Panc1 (cell line): ENCODE measurements around the gene STAG2. TPM values are rescaled to one million over a fixed set of nuclear protein-coding genes. Genes with fewer than 3 reads are reported as not detected.
A peak's percentile ranks its signal among the peaks of the same experiment; 100 is the strongest.

Experiments
- ATAC-seq: fragments of 200-7000 bp; cut with Tn5 transposase; 2 replicates; pipeline ENCODE4 v1.9.1; 2020; ENCODE audit warnings: mild to moderate bottlenecking, moderate library complexity
- BruUV-seq: library from RNA; stranded (reverse); fragments of 400-500 nt; replicated peaks from 2 replicates; lab custom pipeline; 2021; lab: Mats Ljungman, UMichigan
- CTCF ChIA-PET: fragments of 300-600 bp; sonication (Branson Sonifier 250); formaldehyde crosslinking; loops from one replicate; lab custom pipeline; 2022; ENCODE audit warnings: antibody characterized with exemption; lab: Charles Lee
- POLR2A ChIA-PET: fragments of 300-600 bp; sonication (Branson Sonifier 250); formaldehyde crosslinking; loops from one replicate; lab custom pipeline; 2022; ENCODE audit warnings: antibody characterized with exemption; lab: Charles Lee
- DNase-seq: peaks from one replicate; pipeline ENCODE4 v3.0.0-alpha.2; 2010; ENCODE audit warnings: low read depth, low spot score
- H3K27ac ChIP-seq: 2 replicates; pipeline ENCODE4 v1.5.1; 2011; ENCODE audit warnings: mild to moderate bottlenecking, low read length, inconsistent platforms
- H3K27me3 ChIP-seq: fragments of 200-500 bp; sonication (Bioruptor generic); 2 replicates; pipeline ENCODE4 v1.6.0; 2014; ENCODE audit warnings: low read length, inconsistent platforms; ENCODE audit not compliant: control insufficient read depth, insufficient read depth
- H3K36me3 ChIP-seq: fragments of 200-500 bp; sonication (Bioruptor generic); 2 replicates; pipeline ENCODE4 v1.5.1; 2014; ENCODE audit warnings: inconsistent platforms, mild to moderate bottlenecking, low read length, moderate library complexity; ENCODE audit not compliant: control insufficient read depth, insufficient read depth
- H3K4me1 ChIP-seq: 2 replicates; pipeline ENCODE4 v1.5.1; 2011; ENCODE audit warnings: inconsistent platforms, mild to moderate bottlenecking, low read length, moderate library complexity; ENCODE audit not compliant: control insufficient read depth, insufficient read depth
- H3K4me3 ChIP-seq, 2 experiments: 2 replicates each; pipeline ENCODE4 v1.5.1; 2011 to 2012; ENCODE audit warnings: low read depth in 2 of 2, low read length in 2 of 2, mild to moderate bottlenecking in 2 of 2, inconsistent platforms in 1 of 2, moderate library complexity in 1 of 2
- H3K9me3 ChIP-seq: fragments of 200-500 bp; sonication (Bioruptor generic); 2 replicates; pipeline ENCODE4 v1.5.1; 2014; ENCODE audit warnings: low read depth, mild to moderate bottlenecking, inconsistent platforms, low read length, moderate library complexity; ENCODE audit not compliant: control insufficient read depth, insufficient read depth
- POLR2AphosphoS5 ChIP-seq: IDR thresholded peaks from 2 replicates; pipeline ENCODE4 v1.6.1; 2012; ENCODE audit warnings: mild to moderate bottlenecking, low read depth, low read length, moderate library complexity
- REST ChIP-seq, 2 experiments: IDR thresholded peaks; 2 replicates each; pipeline ENCODE4 v1.6.1; 2011 to 2012; ENCODE audit warnings: low read depth in 2 of 2, control low read depth in 1 of 2, low read length in 1 of 2, mild to moderate bottlenecking in 1 of 2, moderate library complexity in 1 of 2; ENCODE audit not compliant: insufficient read depth in 1 of 2
- SIN3A ChIP-seq: IDR thresholded peaks from 2 replicates; pipeline ENCODE4 v1.6.1; 2012; ENCODE audit warnings: low read depth, mild to moderate bottlenecking, low read length, moderate library complexity, borderline replicate concordance; ENCODE audit not compliant: insufficient read depth
- TCF7L2 ChIP-seq: IDR thresholded peaks from 2 replicates; pipeline ENCODE4 v1.6.1; 2011; ENCODE audit warnings: mild to moderate bottlenecking, low read depth, low read length, inconsistent platforms
- in situ Hi-C: cut with HindIII; loops from 2 replicates; pipeline ENCODE4 v1.10.0; 2016; ENCODE audit warnings: low sequenced_read_pairs, low pct_unique_long_range_greater_than_20kb
- intact Hi-C: fragments of 100-400 bp; cut with micrococcal nuclease; formaldehyde crosslinking; loops from one replicate; pipeline ENCODE4 v1.10.0; 2022; ENCODE audit not compliant: unreplicated experiment
- total RNA-seq: library from RNA; stranded (reverse); gene quantifications from one replicate; pipeline ENCODE4 v1.2.1, GENCODE V29; 2021; ENCODE audit not compliant: unreplicated experiment
- TF ChIP-seq, protein P1 (sequence below): fragments of 450-650 bp; IDR thresholded peaks from 2 replicates; pipeline ENCODE4 v1.5.1; 2017; ENCODE audit warnings: mild to moderate bottlenecking

Gene STAG2
- total RNA-seq, 1 experiment from 2014 or later, result 94.5 TPM

GRCh38 chrX:123962006-123962467, 531 bp downstream of the STAG2 start:
- intact Hi-C loops (no loop called here), in situ Hi-C loops (no loop called here)
- H3K27me3 ChIP-seq, result no peaks in the 10 kb centered on the region
- peak overlapping the region; percentile 99 for H3K27ac ChIP-seq
- peaks cover 21% of the 10 kb centered on the region; the same call in 1 of the 2 replicates for H3K4me1 ChIP-seq
- ChIA-PET POLR2A (no interaction called here), CTCF (interaction anchor here (2.4 kb wide), 1 partner anchor 14 kb away, joined by 15 read pairs; no protein-coding TSS in a partner anchor)
- H3K4me3 ChIP-seq, result peak overlapping the region; percentile 88 to 95
- DNase-seq, result no peak
- ATAC-seq, result peak; percentile 36
- TF ChIP-seq, protein P1, sequence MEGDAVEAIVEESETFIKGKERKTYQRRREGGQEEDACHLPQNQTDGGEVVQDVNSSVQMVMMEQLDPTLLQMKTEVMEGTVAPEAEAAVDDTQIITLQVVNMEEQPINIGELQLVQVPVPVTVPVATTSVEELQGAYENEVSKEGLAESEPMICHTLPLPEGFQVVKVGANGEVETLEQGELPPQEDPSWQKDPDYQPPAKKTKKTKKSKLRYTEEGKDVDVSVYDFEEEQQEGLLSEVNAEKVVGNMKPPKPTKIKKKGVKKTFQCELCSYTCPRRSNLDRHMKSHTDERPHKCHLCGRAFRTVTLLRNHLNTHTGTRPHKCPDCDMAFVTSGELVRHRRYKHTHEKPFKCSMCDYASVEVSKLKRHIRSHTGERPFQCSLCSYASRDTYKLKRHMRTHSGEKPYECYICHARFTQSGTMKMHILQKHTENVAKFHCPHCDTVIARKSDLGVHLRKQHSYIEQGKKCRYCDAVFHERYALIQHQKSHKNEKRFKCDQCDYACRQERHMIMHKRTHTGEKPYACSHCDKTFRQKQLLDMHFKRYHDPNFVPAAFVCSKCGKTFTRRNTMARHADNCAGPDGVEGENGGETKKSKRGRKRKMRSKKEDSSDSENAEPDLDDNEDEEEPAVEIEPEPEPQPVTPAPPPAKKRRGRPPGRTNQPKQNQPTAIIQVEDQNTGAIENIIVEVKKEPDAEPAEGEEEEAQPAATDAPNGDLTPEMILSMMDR, result no peak
- TF ChIP-seq REST (IDR thresholded peaks at IDR 0.05; ENCODE audit: insufficient read depth in 1 of 2, low read depth in 2 of 2, low read length in 1 of 2), result no peak
- 0 out of 2 replicates have a peak, but pooled peaks have one; percentile 7 for TF ChIP-seq SIN3A
- TF ChIP-seq POLR2AphosphoS5, result peak; percentile 10; the same call in 1 of the 2 replicates
- TF ChIP-seq TCF7L2, result no peak
- BruUV-seq, result no TSS peak
- H3K36me3 ChIP-seq, result no peaks in the 10 kb centered on the region; the same call in 1 of the 2 replicates
- no peaks in the 10 kb centered on the region for H3K9me3 ChIP-seq

- Histone ChIP-seq H3K36me3 (no peaks in the 10 kb centered on the region; the same call in 1 of the 2 replicates), H3K27me3 (no peaks in the 10 kb centered on the region), H3K4me3 (peak overlapping the region; percentile 88 to 95), H3K4me1 (peaks cover 21% of the 10 kb centered on the region; the same call in 1 of the 2 replicates), H3K27ac (peak overlapping the region; percentile 99), H3K9me3 (no peaks in the 10 kb centered on the region)
- in situ Hi-C loops, result no loop called here
- ChIA-PET POLR2A (no interaction called here), CTCF (interaction anchor here (2.4 kb wide), 1 partner anchor 14 kb away, joined by 15 read pairs; no protein-coding TSS in a partner anchor)
- DNase-seq, result no peak
- ATAC-seq, result peak; percentile 78
- BruUV-seq, result no TSS peak
- intact Hi-C loops, result no loop called here
- TF ChIP-seq SIN3A (peak; percentile 83; the same call in 1 of the 2 replicates), TCF7L2 (no peak), POLR2AphosphoS5 (peak; percentile 63), REST (IDR thresholded peaks at IDR 0.05; ENCODE audit: insufficient read depth in 1 of 2, low read depth in 2 of 2, low read length in 1 of 2) (no peak)
- TF ChIP-seq, protein P1, result no peak
These were observed 1.4 kb downstream of the STAG2 start for GRCh38 chrX:123962794-123963373.
